ENCODE measurements around the gene STK10.

Gene STK10

GRCh38 chr5:172063463-172064235, 124.4 kb downstream of the STK10 start:
- in situ Hi-C loops (cut with HindIII; ENCODE audit: low sequenced_read_pairs) = no loop called here

- in situ Hi-C loops (cut with HindIII; ENCODE audit: low sequenced_read_pairs) = no loop called here
Observed at GRCh38 chr5:172059661-172060100, 128.3 kb downstream of the STK10 start.

- in situ Hi-C loops (cut with HindIII; ENCODE audit: low sequenced_read_pairs) = no loop called here
Observed at GRCh38 chr5:172058088-172058487, 129.9 kb downstream of the STK10 start.

- in situ Hi-C loops (cut with HindIII; ENCODE audit: low sequenced_read_pairs) = no loop called here
Observed at GRCh38 chr5:172055996-172056395, 132.0 kb downstream of the STK10 start.

GRCh38 chr5:172055421-172055820, 132.6 kb downstream of the STK10 start:
- in situ Hi-C loops (cut with HindIII; ENCODE audit: low sequenced_read_pairs) = no loop called here

GRCh38 chr5:172054611-172055153, 133.3 kb downstream of the STK10 start:
- in situ Hi-C loops (cut with HindIII; ENCODE audit: low sequenced_read_pairs) = no loop called here

GRCh38 chr5:172052450-172053236, 135.4 kb downstream of the STK10 start:
- in situ Hi-C loops (cut with HindIII; ENCODE audit: low sequenced_read_pairs) = no loop called here

GRCh38 chr5:172051643-172052339, 136.2 kb downstream of the STK10 start:
- in situ Hi-C loops (cut with HindIII; ENCODE audit: low sequenced_read_pairs) = no loop called here

GRCh38 chr5:172050080-172050479, 137.9 kb downstream of the STK10 start:
- in situ Hi-C loops (cut with HindIII; ENCODE audit: low sequenced_read_pairs) = no loop called here

GRCh38 chr5:172049226-172049796, 138.7 kb downstream of the STK10 start:
- in situ Hi-C loops (cut with HindIII; ENCODE audit: low sequenced_read_pairs) = no loop called here

- in situ Hi-C loops (cut with HindIII; ENCODE audit: low sequenced_read_pairs) = no loop called here
Observed at GRCh38 chr5:172048539-172049101, 139.4 kb downstream of the STK10 start.

- in situ Hi-C loops (cut with HindIII; ENCODE audit: low sequenced_read_pairs) = no loop called here
Observed at GRCh38 chr5:172048170-172048422, 139.9 kb downstream of the STK10 start.

- in situ Hi-C loops (cut with HindIII; ENCODE audit: low sequenced_read_pairs) = no loop called here
Observed at GRCh38 chr5:172046593-172046992, 141.4 kb downstream of the STK10 start.

GRCh38 chr5:172045315-172045632, 142.8 kb downstream of the STK10 start:
- in situ Hi-C loops (cut with HindIII; ENCODE audit: low sequenced_read_pairs) = no loop called here

- in situ Hi-C loops (cut with HindIII; ENCODE audit: low sequenced_read_pairs) = no loop called here
Observed at GRCh38 chr5:172044631-172045314, 143.3 kb downstream of the STK10 start.

- in situ Hi-C loops (cut with HindIII; ENCODE audit: low sequenced_read_pairs) = no loop called here
Observed at GRCh38 chr5:172043865-172044264, 144.2 kb downstream of the STK10 start.

- in situ Hi-C loops (cut with HindIII; ENCODE audit: low sequenced_read_pairs) = no loop called here
Observed at GRCh38 chr5:172042183-172042582, 145.8 kb downstream of the STK10 start.

- in situ Hi-C loops (cut with HindIII; ENCODE audit: low sequenced_read_pairs) = loop anchor here (5.0 kb wide), 1 partner anchor 51 kb away; no protein-coding TSS in a partner anchor
Observed at GRCh38 chr5:172038167-172038566, 149.9 kb downstream of the STK10 start.

GRCh38 chr5:172035049-172035448, 153.0 kb downstream of the STK10 start:
- in situ Hi-C loops (cut with HindIII; ENCODE audit: low sequenced_read_pairs) = loop anchor here (5.0 kb wide), 1 partner anchor 48 kb away; no protein-coding TSS in a partner anchor

- in situ Hi-C loops (cut with HindIII; ENCODE audit: low sequenced_read_pairs) = no loop called here
Observed at GRCh38 chr5:172031894-172032461, 156.0 kb downstream of the STK10 start.

All from endothelial cell of hepatic sinusoid (primary cell).